Vagina (tissue), 2 donors: Measurements from ENCODE around the gene NCAPD3.

Experiments used
- CTCF ChIP-seq, 3 experiments: fragments of 450-650 bp in 2 of 3; fragments of 200-600 bp in 1 of 3; sonication (generic) in 1 of 3; IDR thresholded peaks; one replicate each; pipeline ENCODE4 v1.5.1; 2017 to 2019; ENCODE audit warnings: antibody characterized with exemption in 3 of 3, mild to moderate bottlenecking in 2 of 3, moderate library complexity in 2 of 3
- POLR2A ChIP-seq, 2 donors: fragments of 450-650 bp; IDR thresholded peaks; one replicate each; pipeline ENCODE4 v1.6.1; 2017; ENCODE audit warnings: antibody characterized with exemption in 2 of 2, mild to moderate bottlenecking in 2 of 2, moderate library complexity in 2 of 2
- POLR2AphosphoS5 ChIP-seq, 2 donors: sonication (generic); formaldehyde crosslinking; IDR thresholded peaks; one replicate each; pipeline ENCODE4 v1.9.0; 2017; ENCODE audit warnings: antibody characterized with exemption in 2 of 2, mild to moderate bottlenecking in 2 of 2, low read depth in 1 of 2; ENCODE audit not compliant: insufficient read depth in 1 of 2

GRCh38 chr11:134246678-134247077 lies 22.9 kb upstream of the NCAPD3 start:
- TF ChIP-seq CTCF (IDR thresholded peaks at IDR 0.05), result no peak
- TF ChIP-seq POLR2AphosphoS5 (IDR thresholded peaks at IDR 0.05; ENCODE audit: insufficient read depth in 1 of 2, low read depth in 1 of 2), result no peak
- no peak for TF ChIP-seq POLR2A (IDR thresholded peaks at IDR 0.05)
